Activated CD4-positive, alpha-beta T cell treated with anti-CD3 and anti-CD28 coated beads, Interleukin-2, amount 50 U/mL, for 4 hours (primary cell): ENCODE measurements around the gene OLFM4.
"Not testable (repeated sequence)": the region's sequence is repeated elsewhere in the genome, so short reads cannot be mapped to it uniquely, and the experiment has no call there.

Source experiments
- DNase-seq, 2 experiments: peaks; one replicate each; pipeline ENCODE4 v3.0.0-alpha.2; 2020

OLFM4 gene, protein sequence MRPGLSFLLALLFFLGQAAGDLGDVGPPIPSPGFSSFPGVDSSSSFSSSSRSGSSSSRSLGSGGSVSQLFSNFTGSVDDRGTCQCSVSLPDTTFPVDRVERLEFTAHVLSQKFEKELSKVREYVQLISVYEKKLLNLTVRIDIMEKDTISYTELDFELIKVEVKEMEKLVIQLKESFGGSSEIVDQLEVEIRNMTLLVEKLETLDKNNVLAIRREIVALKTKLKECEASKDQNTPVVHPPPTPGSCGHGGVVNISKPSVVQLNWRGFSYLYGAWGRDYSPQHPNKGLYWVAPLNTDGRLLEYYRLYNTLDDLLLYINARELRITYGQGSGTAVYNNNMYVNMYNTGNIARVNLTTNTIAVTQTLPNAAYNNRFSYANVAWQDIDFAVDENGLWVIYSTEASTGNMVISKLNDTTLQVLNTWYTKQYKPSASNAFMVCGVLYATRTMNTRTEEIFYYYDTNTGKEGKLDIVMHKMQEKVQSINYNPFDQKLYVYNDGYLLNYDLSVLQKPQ

DNA sequence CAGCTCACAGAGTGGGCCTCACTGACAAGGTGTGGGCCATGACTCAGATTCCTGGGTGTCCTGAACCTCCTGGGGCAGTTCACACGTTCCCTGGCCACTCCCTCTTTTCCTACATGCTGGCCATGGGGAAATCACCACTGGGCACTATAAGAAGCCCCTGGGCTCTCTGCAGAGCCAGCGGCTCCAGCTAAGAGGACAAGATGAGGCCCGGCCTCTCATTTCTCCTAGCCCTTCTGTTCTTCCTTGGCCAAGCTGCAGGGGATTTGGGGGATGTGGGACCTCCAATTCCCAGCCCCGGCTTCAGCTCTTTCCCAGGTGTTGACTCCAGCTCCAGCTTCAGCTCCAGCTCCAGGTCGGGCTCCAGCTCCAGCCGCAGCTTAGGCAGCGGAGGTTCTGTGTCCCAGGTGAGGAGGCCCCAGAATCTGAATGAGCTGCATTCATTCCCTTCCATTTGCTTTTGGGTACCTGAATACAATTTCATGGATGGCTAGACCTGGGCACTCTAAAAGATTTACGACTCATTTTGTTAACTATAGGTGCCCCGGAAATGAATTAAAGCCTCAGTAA is at the start of gene OLFM4:
Gene OLFM4 (plus strand): TSS at position 177 of the 567 bp plus-strand sequence. CDS start 24 bp downstream, at position 201.
- DNase-seq = no peak

DNA sequence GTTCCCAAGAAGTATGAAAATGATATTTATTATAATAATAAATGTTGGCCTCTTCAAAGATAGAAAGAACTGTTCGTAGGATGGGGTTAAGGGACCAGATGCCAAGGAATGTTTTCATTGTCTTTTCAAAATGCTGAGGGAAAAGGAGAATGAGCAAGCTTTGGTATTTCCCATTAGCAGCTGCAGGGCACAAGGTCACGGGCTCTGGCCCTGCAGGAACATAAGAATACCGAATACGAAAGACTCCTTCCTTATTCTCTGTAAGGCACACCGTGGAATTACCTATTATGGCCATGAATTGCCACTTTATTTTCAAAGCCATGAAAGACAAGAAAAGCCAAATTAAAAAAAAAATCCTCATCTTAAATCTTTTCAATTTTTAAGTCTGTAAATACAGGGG is 49.6 kb upstream of the OLFM4 start:
- no peak for DNase-seq

DNA sequence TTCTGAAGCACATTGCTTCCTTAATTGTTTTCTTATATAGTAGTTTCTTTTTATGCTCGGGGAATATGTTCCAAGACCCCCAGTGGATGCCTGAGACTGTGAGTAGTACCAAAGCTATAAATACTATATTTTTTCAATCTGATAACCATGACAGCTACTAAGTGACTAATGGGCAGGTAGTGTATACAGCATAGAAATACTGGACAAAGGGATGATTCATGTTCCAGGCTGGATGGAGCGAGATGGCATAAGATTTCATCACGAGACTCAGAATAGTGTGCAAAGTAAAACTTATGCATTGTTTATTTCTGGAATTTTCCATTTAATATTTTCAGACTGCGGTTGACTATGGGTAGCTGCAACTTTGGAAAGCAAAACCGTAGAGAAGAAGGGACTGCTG is 47.9 kb upstream of the OLFM4 start:
- DNase-seq = no peak

DNA sequence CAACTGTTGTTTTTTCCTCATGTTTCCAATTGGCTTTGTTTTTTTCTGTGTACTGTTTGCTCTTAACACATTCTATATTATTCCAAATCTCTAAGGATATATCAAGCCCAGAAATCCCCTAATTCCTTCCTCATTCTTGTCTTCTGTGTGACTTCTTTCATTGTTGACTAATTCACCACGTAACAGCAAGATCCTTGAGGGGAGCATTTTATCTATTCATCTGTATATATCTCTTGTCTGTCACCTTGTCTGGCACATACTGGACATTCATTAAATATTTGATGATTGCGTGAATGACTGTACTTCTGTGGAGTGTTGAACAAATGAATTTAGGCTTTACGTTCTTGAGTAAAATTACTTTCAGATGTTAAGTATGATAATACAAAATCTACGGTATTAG is 44.8 kb upstream of the OLFM4 start:
- no peak for DNase-seq

DNA sequence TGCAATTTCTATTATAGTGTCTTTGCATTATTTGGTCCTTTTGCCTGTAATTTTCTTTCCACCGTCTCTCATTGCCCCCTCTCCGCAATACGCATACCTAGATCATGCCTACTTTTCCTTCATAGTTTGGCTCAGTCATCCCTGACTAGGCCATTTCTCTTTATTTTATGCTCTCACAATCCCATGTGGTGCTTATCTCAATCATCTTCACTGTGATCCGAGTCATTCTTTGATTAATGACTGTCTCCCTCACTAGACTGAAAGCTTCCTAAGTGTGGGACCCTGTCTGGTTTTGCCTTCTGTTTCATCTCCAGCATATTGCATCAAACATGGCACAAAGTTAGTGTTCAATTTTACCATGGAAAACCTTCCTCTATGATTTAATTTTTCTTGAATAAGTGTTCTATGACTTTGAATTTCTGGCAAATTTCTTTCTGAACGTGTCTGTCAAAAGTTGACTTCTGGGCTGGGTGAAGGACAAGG is 43.7 kb upstream of the OLFM4 start:
- DNase-seq = no peak

DNA sequence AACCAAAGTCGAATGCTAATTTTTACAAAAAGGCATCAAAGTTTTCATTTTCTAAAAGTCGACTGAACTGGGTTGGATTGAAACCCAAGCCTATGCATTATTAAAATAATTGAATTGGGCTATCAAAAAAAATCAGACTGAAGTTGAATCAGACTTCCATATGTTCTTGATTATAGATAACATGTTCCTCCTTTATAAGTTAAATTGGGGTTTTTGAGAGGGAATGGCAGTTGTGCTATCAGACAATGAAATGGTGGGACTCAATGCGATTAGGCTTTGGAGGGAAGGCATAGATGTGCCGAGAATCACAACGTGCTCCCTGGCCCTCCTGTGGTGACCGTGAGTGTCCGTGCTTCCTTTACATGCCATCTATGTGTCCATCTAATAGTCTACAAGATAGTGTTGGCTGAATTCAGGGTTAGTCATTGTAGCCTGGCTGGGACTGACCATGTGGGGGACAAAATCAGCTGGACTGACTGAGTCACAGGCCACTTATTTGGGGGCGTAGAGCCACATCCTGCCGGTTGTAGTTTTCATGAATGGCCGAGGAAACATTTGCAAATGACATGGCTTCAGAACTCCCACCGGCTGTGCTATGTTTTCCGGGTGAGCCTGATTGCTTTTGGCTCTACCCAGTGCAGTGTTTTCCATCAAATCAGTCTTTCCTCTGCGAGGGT is 37.1 kb upstream of the OLFM4 start:
- DNase-seq = no peak

DNA sequence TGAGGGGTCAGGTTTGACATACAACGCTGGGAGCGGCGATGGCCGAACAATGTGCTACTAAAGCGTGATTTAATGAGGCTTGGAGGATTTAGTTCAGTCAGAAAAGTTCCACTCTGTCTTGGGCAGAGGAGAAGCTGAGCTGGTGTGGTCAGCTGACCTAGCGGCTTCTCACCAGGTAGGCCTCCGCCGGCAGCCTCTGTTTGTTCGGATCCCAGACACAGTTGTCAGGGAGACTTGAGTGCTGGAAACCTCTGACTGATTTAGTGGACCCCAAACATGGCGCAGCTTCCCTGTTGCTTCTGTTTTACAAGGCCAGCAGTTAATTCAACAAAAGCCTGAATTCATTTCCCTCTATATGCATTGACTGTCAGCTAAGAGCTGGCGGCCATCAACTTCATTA is 36.5 kb upstream of the OLFM4 start:
- DNase-seq = no peak

DNA sequence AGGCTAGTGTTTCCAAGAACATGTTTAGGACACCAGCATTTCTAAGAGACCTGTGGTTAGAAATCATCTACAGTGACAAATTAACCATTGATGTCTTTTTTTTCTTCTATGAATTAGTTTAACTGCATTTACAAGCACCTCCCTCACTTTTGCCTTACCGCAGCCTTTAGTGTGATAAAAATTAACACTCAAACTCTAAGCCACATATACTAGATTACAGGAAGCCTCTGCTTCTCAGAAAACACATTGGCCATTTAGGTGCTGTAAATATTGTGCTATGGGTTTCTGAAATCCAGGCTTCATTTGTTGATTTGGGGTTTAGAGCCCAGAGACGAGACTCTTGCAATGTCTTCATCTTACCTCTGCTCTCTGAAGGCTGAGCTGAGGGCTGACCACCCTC is 34.6 kb upstream of the OLFM4 start:
- DNase-seq = no peak

DNA sequence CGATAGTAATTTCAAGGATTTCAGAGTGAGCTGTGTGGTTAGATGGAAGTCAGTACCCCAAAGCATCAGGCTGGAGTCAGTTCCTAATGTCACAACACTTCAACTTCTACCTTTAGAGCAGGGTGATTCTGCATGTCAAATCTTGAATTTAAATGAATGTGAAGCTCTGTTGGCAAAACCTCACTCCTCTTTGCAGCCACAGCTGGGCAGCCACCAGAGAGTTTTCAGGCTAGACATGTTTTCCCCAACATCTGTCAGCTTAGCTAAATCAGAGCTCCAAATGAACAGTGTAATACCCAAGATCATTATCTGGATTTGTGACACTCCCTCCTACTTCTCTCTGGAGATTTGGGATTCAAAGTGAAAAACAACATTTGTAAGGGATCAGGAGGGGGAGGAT is 33.7 kb upstream of the OLFM4 start:
- DNase-seq = no peak

DNA sequence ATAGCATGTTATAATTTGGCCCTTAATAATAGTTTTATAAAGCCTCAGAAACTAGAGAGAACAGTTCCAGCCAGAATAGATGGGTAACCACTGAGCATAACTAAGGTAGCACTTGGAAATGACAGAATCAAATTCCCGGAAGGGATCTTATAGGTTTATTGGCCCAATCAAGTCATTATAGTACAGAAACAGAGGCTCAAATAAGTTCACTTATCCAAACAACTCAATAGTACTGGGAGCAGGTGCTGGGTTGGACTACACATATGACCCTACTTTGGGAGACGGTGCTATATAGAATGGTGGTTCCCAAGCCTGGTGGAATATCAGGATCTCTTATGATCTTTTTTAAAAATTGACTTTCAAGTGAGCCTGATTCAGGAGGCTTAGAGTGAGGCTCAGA is 32.7 kb upstream of the OLFM4 start:
- DNase-seq = no peak

DNA sequence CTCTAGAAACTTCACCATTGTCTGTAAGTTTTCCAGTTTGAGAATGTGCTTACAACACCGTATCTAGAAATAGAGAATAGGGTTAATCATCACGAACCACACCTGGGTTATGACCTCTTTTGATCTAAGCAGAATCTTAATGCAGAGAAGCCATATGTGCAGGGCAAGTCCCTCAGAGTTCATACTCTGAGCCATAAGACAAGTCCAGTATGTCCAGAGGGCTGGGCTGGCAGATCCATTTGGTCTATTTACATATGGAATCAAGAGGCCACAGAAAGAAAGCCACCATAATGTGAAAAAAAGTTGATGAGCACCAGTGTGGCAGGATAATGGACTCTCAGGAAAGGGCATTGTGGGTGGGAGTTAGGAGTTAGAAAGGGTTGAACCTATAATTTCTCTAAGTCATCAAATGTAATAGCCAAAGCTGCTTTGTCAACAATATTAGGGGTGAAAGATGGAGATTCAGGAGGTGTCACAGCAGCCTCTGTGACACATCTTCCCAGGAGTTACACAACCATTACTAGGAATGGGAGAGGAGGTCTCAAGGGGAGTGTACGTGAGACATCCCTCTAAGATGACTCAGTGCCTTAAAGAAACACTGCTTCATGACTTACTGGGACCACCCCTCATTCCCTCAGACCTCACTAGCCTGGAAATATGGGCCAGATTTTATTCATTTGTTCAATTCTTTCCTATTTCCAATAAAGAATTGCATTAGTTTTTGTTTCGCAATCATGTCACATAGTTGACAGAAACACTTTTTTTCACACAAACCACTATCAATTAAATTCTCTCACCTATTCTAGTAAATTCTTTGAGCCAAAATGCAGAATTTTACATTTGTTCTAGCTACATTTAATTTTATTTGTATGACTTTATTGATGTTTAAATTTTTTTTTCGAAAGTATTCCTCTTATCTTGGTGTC is 30.4 kb upstream of the OLFM4 start:
- DNase-seq = no peak

DNA sequence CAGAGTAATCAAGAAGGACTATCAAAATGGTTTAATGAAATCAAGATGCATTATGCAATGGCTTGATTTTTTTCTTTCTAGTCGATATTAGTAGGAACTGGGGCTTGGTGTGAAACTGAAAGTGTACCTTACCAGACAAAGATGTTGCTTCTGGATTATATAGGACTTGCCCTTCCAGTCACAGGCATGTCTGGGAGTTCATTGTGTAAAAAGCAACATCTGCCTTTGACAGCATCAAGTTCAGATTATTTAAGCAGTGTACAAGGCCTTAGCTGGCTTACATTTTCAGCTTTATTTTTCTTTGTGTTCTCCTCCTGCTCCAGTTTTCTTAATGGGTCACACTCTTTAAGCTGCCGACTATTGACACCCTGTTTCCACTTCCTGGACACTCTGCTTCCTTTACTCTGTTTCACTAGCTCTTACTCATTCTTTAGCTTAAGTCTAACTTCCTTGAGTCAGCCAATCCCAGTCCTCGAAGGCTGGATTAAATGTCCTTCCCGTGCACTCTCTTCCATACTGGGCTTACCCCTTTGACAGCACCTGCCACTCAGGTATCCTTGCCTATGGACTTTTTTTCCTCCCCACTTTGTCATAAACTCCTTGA is 29.4 kb upstream of the OLFM4 start:
- no peak for DNase-seq

DNA sequence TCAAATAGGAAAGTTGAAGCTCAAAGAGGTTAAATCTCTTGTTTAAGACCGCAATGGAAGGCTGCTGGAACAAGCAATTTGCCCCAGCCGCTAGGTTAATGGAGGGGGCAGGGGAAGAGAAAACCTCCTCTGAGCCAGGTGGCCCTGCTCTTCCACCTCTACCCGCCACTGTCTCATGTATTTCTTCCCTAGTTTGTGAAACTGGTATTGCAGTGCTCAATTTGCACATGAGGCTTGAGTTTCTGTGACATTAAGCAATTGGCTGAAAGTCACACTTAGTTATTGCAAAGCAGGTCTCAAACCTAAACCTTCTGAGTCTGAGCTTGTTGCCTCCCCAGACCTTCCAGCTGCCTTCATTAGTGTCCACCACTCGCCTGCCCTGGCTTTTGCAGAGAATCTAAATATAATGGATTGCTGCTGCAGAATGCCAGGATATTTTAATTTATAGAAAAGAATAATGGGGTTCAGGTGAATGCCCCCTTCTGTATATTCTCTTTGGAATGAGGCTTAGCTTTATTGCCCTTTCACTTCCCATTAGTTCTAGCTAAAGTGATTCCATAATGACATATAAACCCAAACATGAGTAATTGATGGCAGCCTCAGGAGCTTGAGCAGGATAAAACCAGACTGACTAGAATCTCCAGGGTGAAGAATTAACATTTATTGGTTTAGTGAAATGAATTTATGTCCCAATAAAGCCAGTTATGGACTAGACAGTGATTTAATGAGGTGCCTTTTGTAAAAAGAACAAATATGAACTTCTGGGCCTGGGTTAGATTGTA is 27.0 kb upstream of the OLFM4 start:
- no peak for DNase-seq

DNA sequence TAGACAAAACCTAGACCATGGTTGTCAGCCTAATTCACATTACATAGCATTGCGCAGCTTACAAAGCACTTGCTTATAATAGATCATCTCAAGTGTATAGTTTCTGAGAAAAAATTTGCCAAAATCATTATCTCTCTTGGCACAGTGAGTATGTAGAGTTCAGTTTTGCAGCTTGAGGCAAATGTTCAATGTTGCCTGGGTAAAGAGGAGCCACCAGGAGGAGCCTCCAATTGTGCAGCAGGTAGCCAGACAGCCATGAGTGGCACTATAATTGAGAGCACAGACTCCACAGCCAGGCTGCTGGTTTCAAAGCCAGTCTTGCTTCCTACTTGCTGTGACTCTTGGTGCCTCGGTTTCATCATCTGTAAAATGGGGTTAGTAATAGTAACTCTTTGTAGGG is 24.0 kb upstream of the OLFM4 start:
- no peak for DNase-seq

DNA sequence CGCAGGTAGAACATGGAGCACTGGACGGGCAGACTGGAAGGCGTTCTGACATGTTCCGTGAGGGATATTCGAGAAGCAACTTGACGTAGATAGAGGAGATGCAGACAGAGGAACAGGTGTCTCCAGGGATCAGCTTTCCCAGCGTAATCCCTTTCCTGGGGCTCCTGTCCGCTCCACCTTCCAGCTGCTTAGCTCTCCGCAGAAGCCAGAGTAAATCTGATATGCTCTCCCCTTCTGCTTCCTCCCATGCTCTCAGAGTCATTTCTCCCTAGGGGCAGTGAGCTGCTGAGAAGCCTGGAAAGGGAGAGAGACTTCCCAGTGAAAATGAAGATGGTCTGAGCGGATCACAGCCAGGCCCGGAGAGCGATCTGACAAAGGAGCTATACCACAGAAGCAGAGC is 23.0 kb upstream of the OLFM4 start:
- no peak for DNase-seq

DNA sequence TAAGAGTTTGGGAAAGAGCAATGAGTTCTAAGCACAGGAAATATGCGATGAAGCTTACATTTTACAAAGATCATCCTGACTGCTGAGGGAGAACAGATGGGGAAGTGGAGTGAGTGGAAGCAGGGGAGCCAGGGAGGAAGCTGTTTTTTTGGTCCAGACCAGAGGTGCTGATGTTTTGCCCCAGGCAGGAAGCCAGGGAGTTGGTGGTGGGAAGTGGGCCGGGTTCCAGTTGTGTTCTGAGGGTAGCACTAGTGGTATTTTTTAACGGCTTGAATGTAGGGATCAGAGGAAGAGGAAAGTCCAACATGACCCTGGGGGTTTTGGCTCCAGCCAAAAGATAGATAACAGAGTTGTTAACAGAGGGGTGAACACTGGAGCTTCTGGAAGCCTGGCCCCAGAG is 20.7 kb upstream of the OLFM4 start:
- no peak for DNase-seq

DNA sequence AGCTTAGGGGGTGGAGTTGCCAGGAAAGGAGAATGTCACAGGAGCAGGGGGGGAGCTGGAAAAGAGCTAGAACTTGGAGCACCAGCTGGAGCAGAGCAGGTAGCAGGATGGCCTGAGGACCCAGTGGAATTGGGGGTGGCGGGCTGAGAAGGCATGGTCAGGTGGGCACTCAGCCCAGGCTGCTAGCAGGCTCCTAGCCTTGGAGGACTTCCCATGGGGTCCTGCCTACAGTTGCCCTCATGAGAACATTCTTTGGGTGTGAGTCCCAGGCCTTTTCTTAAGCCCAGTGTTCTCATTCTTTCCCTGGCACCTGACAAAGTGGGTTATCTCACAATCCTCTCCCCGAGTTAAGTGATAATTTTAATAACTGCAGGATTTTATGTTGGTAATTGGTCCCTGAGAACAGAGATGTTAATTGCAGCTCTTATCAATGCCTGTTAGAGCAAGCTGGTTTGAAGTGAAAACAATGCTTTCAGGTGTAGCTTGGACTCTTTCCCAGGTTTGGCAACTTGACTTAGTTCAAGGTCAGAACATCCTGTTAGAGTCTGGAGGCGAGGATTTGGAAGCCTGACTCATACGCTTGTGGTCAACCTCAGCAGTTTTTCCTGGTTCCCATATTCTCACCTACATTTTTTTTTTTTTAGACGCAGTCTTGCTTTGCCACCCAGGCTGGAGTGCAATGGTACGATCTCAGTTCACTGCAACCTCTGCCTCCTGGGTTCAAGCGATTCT is 18.1 kb upstream of the OLFM4 start:
- no peak for DNase-seq

DNA sequence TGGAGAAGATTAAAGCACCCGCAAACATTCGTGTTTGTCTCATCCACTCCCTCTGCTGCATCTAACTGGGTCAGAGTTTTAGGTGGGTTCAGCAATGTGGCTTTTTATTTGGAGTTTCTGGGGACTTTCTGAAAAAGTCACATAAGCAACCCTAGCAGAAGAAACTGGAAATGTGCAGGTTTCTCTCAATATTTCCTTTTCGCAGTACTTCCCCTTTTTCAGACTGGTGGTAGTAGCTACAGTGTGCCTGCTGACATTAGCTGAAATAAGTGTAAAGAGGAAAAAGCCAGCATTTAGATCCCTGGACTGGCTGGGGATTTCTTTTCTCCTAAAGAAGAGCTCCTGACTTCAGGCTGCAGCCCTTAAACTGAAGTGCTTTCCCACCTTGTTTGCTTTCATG is 15.9 kb upstream of the OLFM4 start:
- no peak for DNase-seq

DNA sequence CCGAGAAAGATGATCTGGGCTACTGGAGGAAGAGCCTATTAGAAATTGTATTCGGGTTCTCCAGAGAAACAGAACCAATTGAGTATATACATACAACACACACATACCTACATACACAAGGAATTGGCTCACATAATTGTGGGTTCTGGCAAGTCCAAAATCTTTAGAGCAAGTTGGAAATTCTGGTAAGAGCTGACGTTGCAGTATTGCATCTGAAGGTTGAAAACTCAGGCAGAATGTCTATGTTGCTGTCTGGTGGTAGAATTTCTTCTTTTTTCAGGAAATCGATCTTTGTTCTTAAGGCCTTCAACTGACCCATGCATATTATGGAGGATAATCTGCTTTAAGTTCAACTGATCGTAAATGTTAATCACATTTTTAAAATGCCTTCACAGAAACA is 15.5 kb upstream of the OLFM4 start:
- DNase-seq = no peak

DNA sequence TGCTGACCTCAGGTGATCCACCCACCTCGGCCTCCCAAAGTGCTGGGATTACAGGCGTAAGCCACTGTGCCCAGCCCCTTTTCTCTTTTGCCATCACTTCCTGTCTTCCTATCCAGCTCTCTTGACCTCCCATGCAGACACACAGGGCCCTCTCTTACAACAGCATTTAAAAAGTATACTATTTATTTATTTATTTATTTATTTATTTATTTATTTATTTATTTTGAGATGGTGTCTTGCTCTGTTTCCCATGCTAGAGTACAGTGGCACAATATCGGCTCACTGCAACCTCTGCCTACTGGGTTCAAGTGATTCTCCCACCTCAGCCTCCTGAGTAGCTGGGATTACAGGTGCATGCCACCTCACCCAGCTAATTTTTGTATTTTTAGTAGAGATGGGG is 14.6 kb upstream of the OLFM4 start:
- DNase-seq = not testable (repeated sequence)
